Lower leg skin (tissue), 4 donors: ENCODE measurements around the gene CES4A. TPM values are rescaled to one million over a fixed set of nuclear protein-coding genes. Genes with fewer than 3 reads are reported as not detected.

Experiments
- DNase-seq, 2 donors: peaks; one replicate each; pipeline ENCODE4 v3.0.0-alpha.2; 2019; ENCODE audit warnings: low spot score in 2 of 2
- H3K4me3 ChIP-seq: fragments of 200-600 bp; sonication (generic); 2 replicates; pipeline ENCODE4 v1.5.1; 2017; ENCODE audit warnings: mild to moderate bottlenecking, low read depth; ENCODE audit not compliant: poor library complexity, severe bottlenecking
- POLR2A ChIP-seq, 2 donors: fragments of 450-650 bp; IDR thresholded peaks; one replicate each; pipeline ENCODE4 v1.6.1; 2016 to 2017; ENCODE audit warnings: antibody characterized with exemption in 2 of 2, mild to moderate bottlenecking in 1 of 2, moderate library complexity in 1 of 2
- WGBS, 2 donors: methylation state at CpG; one replicate each; pipeline ENCODE4 v1.1.5; 2018; 5-methylcytosine and 5-hydroxymethylcytosine counted together
- intact Hi-C: fragments of 100-400 bp; cut with DNase I; formaldehyde crosslinking; loops from one replicate; pipeline ENCODE4 v1.15.0; 2023; ENCODE audit warnings: low total_unique reads
- total RNA-seq, 4 donors: library from RNA; depleted of rRNA; stranded (reverse); fragments of >200 nt; gene quantifications; one replicate each; pipeline ENCODE4 v1.1.0, GENCODE V29; 2016
- TF ChIP-seq, protein P1 (sequence below), 3 donors: fragments of 450-650 bp; IDR thresholded peaks; one replicate each; pipeline ENCODE4 v1.5.1; 2016; ENCODE audit warnings: antibody characterized with exemption in 3 of 3, mild to moderate bottlenecking in 3 of 3, moderate library complexity in 2 of 3

Gene CES4A
- total RNA-seq, 4 donors from 2014 or later: 43.6 to 95.8 (median 75.9) TPM

- no peak overlapping the region for H3K4me3 ChIP-seq
- TF ChIP-seq, protein P1, sequence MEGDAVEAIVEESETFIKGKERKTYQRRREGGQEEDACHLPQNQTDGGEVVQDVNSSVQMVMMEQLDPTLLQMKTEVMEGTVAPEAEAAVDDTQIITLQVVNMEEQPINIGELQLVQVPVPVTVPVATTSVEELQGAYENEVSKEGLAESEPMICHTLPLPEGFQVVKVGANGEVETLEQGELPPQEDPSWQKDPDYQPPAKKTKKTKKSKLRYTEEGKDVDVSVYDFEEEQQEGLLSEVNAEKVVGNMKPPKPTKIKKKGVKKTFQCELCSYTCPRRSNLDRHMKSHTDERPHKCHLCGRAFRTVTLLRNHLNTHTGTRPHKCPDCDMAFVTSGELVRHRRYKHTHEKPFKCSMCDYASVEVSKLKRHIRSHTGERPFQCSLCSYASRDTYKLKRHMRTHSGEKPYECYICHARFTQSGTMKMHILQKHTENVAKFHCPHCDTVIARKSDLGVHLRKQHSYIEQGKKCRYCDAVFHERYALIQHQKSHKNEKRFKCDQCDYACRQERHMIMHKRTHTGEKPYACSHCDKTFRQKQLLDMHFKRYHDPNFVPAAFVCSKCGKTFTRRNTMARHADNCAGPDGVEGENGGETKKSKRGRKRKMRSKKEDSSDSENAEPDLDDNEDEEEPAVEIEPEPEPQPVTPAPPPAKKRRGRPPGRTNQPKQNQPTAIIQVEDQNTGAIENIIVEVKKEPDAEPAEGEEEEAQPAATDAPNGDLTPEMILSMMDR (IDR thresholded peaks at IDR 0.05): no peak
- TF ChIP-seq POLR2A (IDR thresholded peaks at IDR 0.05): no peak
- 60 to 69% methylated on average over 4 of the region's 4 CpGs for WGBS, 2 donors
- peak in 1 of 2 donors; percentile 46 for DNase-seq
- intact Hi-C loops: no loop called here
These were observed 36.2 kb downstream of the CES4A start for GRCh38 chr16:67024384-67025209.

GRCh38 chr16:67025210-67025550 lies 36.8 kb downstream of the CES4A start:
- no peak for TF ChIP-seq POLR2A (IDR thresholded peaks at IDR 0.05)
- TF ChIP-seq, protein P1 (IDR thresholded peaks at IDR 0.05): no peak

DNA sequence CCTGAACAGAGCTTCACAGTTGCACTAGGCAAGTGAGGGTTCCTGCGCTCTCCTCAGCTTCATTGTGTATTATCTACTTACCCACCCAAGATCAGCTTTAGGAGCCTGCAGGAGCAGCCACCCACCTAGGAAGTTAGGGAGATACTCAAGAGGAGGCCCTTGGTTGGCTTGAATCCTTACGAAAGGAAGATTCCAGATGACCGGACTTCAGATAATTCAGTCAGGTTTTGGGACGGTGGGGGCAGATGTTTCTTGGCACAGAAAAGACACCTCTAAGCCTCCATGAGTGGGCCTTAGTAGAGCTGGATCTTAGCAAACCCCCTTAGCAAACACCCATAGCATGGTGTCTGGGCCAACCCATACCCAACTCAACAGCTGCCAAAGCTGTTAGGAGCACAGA lies 38.2 kb downstream of the CES4A start:
- DNase-seq: peak in 1 of 2 donors; percentile 63
- TF ChIP-seq POLR2A (IDR thresholded peaks at IDR 0.05): no peak
- TF ChIP-seq, protein P1 (IDR thresholded peaks at IDR 0.05): no peak
- 97% methylated on average over 4 of the region's 4 CpGs for WGBS, 2 donors
- intact Hi-C loops: no loop called here
- H3K4me3 ChIP-seq: no peak overlapping the region

More at GRCh38 chr16:67025210-67025550, 36.8 kb downstream of the CES4A start:
- H3K4me3 ChIP-seq: no peak overlapping the region
- no peak for DNase-seq
- intact Hi-C loops: no loop called here

- H3K4me3 ChIP-seq: no peak overlapping the region
- intact Hi-C loops: no loop called here
- 90 to 91% methylated on average over 6 of the region's 6 CpGs for WGBS, 2 donors
- DNase-seq: peak in 1 of 2 donors; percentile 66
- TF ChIP-seq POLR2A (IDR thresholded peaks at IDR 0.05): no peak
- TF ChIP-seq, protein P1 (IDR thresholded peaks at IDR 0.05): no peak
These were observed 38.7 kb downstream of the CES4A start for GRCh38 chr16:67027046-67027445.

DNA sequence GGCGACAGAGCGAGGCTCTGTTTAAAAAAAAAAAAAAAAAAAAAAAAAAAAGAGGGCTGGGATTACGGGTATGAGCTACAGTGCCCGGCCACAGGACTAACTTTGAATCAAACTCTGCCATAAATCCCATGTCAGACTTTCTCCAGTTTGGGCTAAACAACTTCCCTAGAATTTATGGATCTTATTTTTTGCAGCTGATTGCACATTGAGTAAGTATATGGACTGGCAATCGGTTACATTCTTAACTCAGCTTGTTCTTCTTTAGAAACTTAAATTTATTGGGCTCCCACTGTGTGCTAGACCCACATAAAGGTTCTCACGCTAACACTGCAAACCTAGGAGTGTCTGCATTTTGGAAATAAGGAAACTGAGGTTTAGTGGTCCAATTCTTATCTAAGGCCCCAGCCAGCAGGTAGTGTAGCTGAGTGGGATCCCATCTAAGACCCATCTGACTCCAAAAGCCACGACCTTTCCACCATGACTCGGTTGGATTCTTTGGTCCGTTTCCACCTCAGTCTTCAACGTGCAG lies 39.8 kb downstream of the CES4A start:
- WGBS, 2 donors: 25 to 28% methylated on average over 10 of the region's 10 CpGs
- TF ChIP-seq, protein P1 (IDR thresholded peaks at IDR 0.05): no peak
- TF ChIP-seq POLR2A (IDR thresholded peaks at IDR 0.05): no peak
- intact Hi-C loops: no loop called here
- peak in 1 of 2 donors; percentile 25 for DNase-seq
- H3K4me3 ChIP-seq: peak overlapping the region; percentile 41
